H9 (cell line): Measurements from ENCODE around the gene DUSP28. TPM values are rescaled to one million over a fixed set of nuclear protein-coding genes. Genes with fewer than 3 reads are reported as not detected.
A peak's percentile ranks its signal among the peaks of the same experiment; 100 is the strongest.

ENCODE experiments used
- DNase-seq: peaks from one replicate; pipeline ENCODE4 v3.0.0-alpha.2; 2017
- H2AFZ ChIP-seq: one replicate; pipeline ENCODE4 v1.6.1; 2013; ENCODE audit warnings: mild to moderate bottlenecking, low read length, control low read depth, moderate library complexity
- H2AK5ac ChIP-seq: 2 replicates; pipeline ENCODE4 v1.6.1; 2013; ENCODE audit warnings: low read length, control low read depth, mixed read lengths; ENCODE audit not compliant: insufficient read length
- H2BK120ac ChIP-seq: one replicate; pipeline ENCODE4 v1.6.1; 2013; ENCODE audit warnings: low read depth, mild to moderate bottlenecking, low read length, control low read depth, inconsistent platforms; ENCODE audit not compliant: poor library complexity, severe bottlenecking
- H2BK12ac ChIP-seq: 2 replicates; pipeline ENCODE4 v1.6.1; 2013; ENCODE audit warnings: low read length, control low read depth, mixed read lengths, low read depth; ENCODE audit not compliant: insufficient read length
- H2BK15ac ChIP-seq: 2 replicates; pipeline ENCODE4 v1.6.1; 2013; ENCODE audit warnings: low read depth, low read length, control low read depth
- H2BK20ac ChIP-seq: one replicate; pipeline ENCODE4 v1.6.1; 2013; ENCODE audit warnings: low read depth, mild to moderate bottlenecking, low read length, control low read depth, inconsistent platforms; ENCODE audit not compliant: poor library complexity, severe bottlenecking
- H2BK5ac ChIP-seq: 2 replicates; pipeline ENCODE4 v1.6.1; 2013; ENCODE audit warnings: low read length, control low read depth, mixed read lengths; ENCODE audit not compliant: insufficient read length
- H3K14ac ChIP-seq: 2 replicates; pipeline ENCODE4 v1.6.1; 2013; ENCODE audit warnings: low read length, control low read depth; ENCODE audit not compliant: insufficient read depth
- H3K18ac ChIP-seq: 2 replicates; pipeline ENCODE4 v1.6.1; 2013; ENCODE audit warnings: low read depth, mild to moderate bottlenecking, mixed read lengths, low read length, control low read depth; ENCODE audit not compliant: insufficient read length
- H3K23ac ChIP-seq: 2 replicates; pipeline ENCODE4 v1.6.1; 2013; ENCODE audit warnings: low read length, control low read depth, mixed read lengths, low read depth; ENCODE audit not compliant: insufficient read length
- H3K23me2 ChIP-seq: 2 replicates; pipeline ENCODE4 v1.6.1; 2013; ENCODE audit warnings: low read depth, mild to moderate bottlenecking, mixed read lengths, low read length, control low read depth; ENCODE audit not compliant: insufficient read length, poor library complexity, severe bottlenecking
- H3K27ac ChIP-seq: 2 replicates; pipeline ENCODE4 v1.5.1; 2013; ENCODE audit warnings: low read length, control low read depth, mixed read lengths, low read depth; ENCODE audit not compliant: insufficient read length
- H3K27me3 ChIP-seq: 2 replicates; pipeline ENCODE4 v1.6.1; 2013; ENCODE audit warnings: low read length, control low read depth, inconsistent platforms; ENCODE audit not compliant: insufficient read depth
- H3K4ac ChIP-seq: 2 replicates; pipeline ENCODE4 v1.6.1; 2013; ENCODE audit warnings: low read depth, mild to moderate bottlenecking, control low read depth, inconsistent platforms, low read length, moderate library complexity
- H3K4me1 ChIP-seq: 2 replicates; pipeline ENCODE4 v1.6.1; 2013; ENCODE audit warnings: low read length, control low read depth, inconsistent platforms; ENCODE audit not compliant: insufficient read depth
- H3K4me2 ChIP-seq: 2 replicates; pipeline ENCODE4 v1.6.1; 2013; ENCODE audit warnings: low read length, control low read depth, mixed read lengths; ENCODE audit not compliant: insufficient read length, insufficient read depth
- H3K56ac ChIP-seq: 2 replicates; pipeline ENCODE4 v1.6.1; 2013; ENCODE audit warnings: low read depth, mild to moderate bottlenecking, mixed read lengths, low read length, control low read depth; ENCODE audit not compliant: insufficient read length
- H3K79me1 ChIP-seq: 2 replicates; pipeline ENCODE4 v1.6.1; 2013; ENCODE audit warnings: low read depth, mild to moderate bottlenecking, moderate library complexity, low read length, control low read depth, inconsistent platforms; ENCODE audit not compliant: insufficient read depth, poor library complexity, severe bottlenecking
- H3K79me2 ChIP-seq: 2 replicates; pipeline ENCODE4 v1.6.1; 2013; ENCODE audit warnings: low read length, control low read depth, inconsistent platforms; ENCODE audit not compliant: insufficient read depth
- H3K9ac ChIP-seq: 2 replicates; pipeline ENCODE4 v1.6.1; 2013; ENCODE audit warnings: low read length, control low read depth, mixed read lengths; ENCODE audit not compliant: insufficient read length; ENCODE audit errors: extremely low read depth
- H3K9me3 ChIP-seq: one replicate; pipeline ENCODE4 v1.6.1; 2013; ENCODE audit warnings: low read depth, low read length, inconsistent platforms; ENCODE audit not compliant: control insufficient read depth
- H3T11ph ChIP-seq: one replicate; pipeline ENCODE4 v1.6.1; 2013; ENCODE audit warnings: mild to moderate bottlenecking, low read length, control low read depth, inconsistent platforms
- H4K20me1 ChIP-seq: one replicate; pipeline ENCODE4 v1.6.1; 2013; ENCODE audit not compliant: control insufficient read depth, insufficient read length, insufficient read depth
- H4K5ac ChIP-seq: 2 replicates; pipeline ENCODE4 v1.6.1; 2013; ENCODE audit warnings: low read depth, mild to moderate bottlenecking, mixed read lengths, low read length, control low read depth; ENCODE audit not compliant: insufficient read length
- H4K8ac ChIP-seq: replicated peaks from 2 replicates; pipeline ENCODE4 v1.6.1; 2013; ENCODE audit warnings: low read length, control low read depth, mixed read lengths, low read depth; ENCODE audit not compliant: insufficient read length
- H4K91ac ChIP-seq: 2 replicates; pipeline ENCODE4 v1.6.1; 2013; ENCODE audit warnings: low read depth, mild to moderate bottlenecking, moderate library complexity, mixed read lengths, low read length, control low read depth; ENCODE audit not compliant: insufficient read length
- H3K27ac Mint-ChIP-seq, 3 experiments: 2 replicates in 2 of 3; 3 replicates in 1 of 3; pipeline ENCODE4 v1.8.0; 2020 to 2021; ENCODE audit warnings: mixed read lengths in 3 of 3, mild to moderate bottlenecking in 1 of 3, moderate library complexity in 1 of 3
- H3K27me3 Mint-ChIP-seq: 2 replicates; pipeline ENCODE4 v1.8.0; 2021; ENCODE audit warnings: low read depth, mild to moderate bottlenecking, moderate library complexity, mixed read lengths
- H3K36me3 Mint-ChIP-seq, 3 experiments: 2 replicates in 2 of 3; 3 replicates in 1 of 3; pipeline ENCODE4 v1.8.0; 2020 to 2021; ENCODE audit warnings: low read depth in 3 of 3, mixed read lengths in 3 of 3; ENCODE audit not compliant: insufficient read depth in 1 of 3
- H3K4me1 Mint-ChIP-seq, 2 experiments: 2 replicates each; pipeline ENCODE4 v1.8.0; 2020; ENCODE audit warnings: mixed read lengths in 2 of 2
- H3K4me3 Mint-ChIP-seq, 2 experiments: 2 replicates in 1 of 2; 3 replicates in 1 of 2; pipeline ENCODE4 v1.8.0; 2020 to 2021; ENCODE audit warnings: mild to moderate bottlenecking in 2 of 2, mixed read lengths in 2 of 2, moderate library complexity in 1 of 2
- H3K9me3 Mint-ChIP-seq, 2 experiments: 2 replicates in 1 of 2; 3 replicates in 1 of 2; pipeline ENCODE4 v1.8.0; 2020; ENCODE audit warnings: mild to moderate bottlenecking in 2 of 2, mixed read lengths in 2 of 2, moderate library complexity in 1 of 2
- WGBS: extraction: QIAGEN DNeasy Blood & Tissue Kit; methylation state at CpG from one replicate; pipeline ENCODE4 v1.1.7; 2013; ENCODE audit warnings: missing lambda C conversion rate, low lambda C conversion rate, mixed read lengths; ENCODE audit not compliant: insufficient read length; ENCODE audit errors: extremely low coverage; 5-methylcytosine and 5-hydroxymethylcytosine counted together
- total RNA-seq: library from RNA; stranded (reverse); gene quantifications from 2 replicates; pipeline ENCODE4 v1.2.1, GENCODE V29; 2021
- TF ChIP-seq, protein P1 (sequence below): fragments of 200-600 bp; sonication (generic); conservative IDR thresholded peaks from 3 replicates; pipeline ENCODE4 v1.8.0; 2021; ENCODE audit warnings: antibody characterized with exemption, mild to moderate bottlenecking

Gene DUSP28
- total RNA-seq, 1 experiment from 2014 or later, result 1.6 TPM

DNA sequence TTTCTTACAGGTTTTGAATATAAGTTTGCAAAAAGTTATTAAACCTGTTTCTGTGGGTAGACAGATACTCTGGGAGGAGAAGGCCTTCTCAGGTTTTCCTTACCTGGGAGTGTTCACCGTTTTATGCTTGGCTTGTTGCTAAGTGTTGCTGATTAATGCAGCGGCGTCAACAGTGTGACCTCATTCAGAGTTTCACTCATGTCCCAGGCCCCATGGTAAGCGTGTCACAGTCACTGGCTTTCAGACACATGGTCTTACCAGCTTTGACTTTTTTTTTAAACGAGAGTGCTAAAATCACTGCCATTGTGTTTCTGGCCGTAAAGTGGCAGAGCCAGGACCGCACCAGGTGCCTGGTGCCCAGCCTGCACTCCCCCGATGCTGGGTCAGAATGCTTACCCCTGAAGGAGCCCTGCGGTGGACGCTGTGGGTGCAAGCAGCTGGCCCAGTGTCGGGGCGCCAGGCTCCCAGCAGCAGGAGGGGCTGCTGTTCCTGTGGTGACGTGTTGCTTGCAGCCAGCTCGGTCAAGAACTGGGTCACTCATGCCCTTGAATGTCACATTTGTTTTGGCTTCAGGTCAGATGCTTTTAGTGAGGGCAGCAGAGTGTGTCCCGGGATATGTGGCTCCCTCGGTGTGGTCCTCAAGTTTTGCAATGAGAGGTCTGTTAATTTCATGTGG, 29.8 kb downstream of the DUSP28 start:
- H2BK12ac ChIP-seq, result no peak overlapping the region
- no peaks in the 10 kb centered on the region for H4K20me1 ChIP-seq
- no peak overlapping the region for H3K56ac ChIP-seq
- H3K4me1 Mint-ChIP-seq, result peaks cover 15 to 19% of the 10 kb centered on the region in 2 experiments
- peaks cover 5% of the 10 kb centered on the region for H3K79me1 ChIP-seq
- no peak overlapping the region for H2BK5ac ChIP-seq
- WGBS, result no CpG with 5 or more reads among the region's 16 CpGs
- H3K4me2 ChIP-seq, result no peak overlapping the region
- no peak overlapping the region for H4K5ac ChIP-seq
- H2AK5ac ChIP-seq, result no peak overlapping the region
- H2BK15ac ChIP-seq, result no peak overlapping the region
- H3K18ac ChIP-seq, result no peak overlapping the region
- no peak overlapping the region for H3K9ac ChIP-seq
- no peak overlapping the region for H3K4ac ChIP-seq
- no peak overlapping the region for H3T11ph ChIP-seq
- no peak overlapping the region for H2AFZ ChIP-seq
- no peak overlapping the region for H3K23ac ChIP-seq
- no peak overlapping the region for H2BK20ac ChIP-seq
- H3K4me1 ChIP-seq, result peaks cover 9% of the 10 kb centered on the region
- peaks cover 11 to 30% (median 12%) of the 10 kb centered on the region in 3 experiments for H3K36me3 Mint-ChIP-seq
- no peaks in the 10 kb centered on the region for H3K9me3 ChIP-seq
- peaks cover 14% of the 10 kb centered on the region for H3K23me2 ChIP-seq
- peaks cover 0 to 2% of the 10 kb centered on the region in 2 experiments; a peak in 1 of 5 replicates for H3K9me3 Mint-ChIP-seq
- H3K4me3 Mint-ChIP-seq, result no peak overlapping the region
- no peak overlapping the region for H4K91ac ChIP-seq
- H3K27ac ChIP-seq, result no peak overlapping the region
- peaks cover 11% of the 10 kb centered on the region; the same call in 1 of the 2 replicates for H3K79me2 ChIP-seq
- TF ChIP-seq, protein P1, sequence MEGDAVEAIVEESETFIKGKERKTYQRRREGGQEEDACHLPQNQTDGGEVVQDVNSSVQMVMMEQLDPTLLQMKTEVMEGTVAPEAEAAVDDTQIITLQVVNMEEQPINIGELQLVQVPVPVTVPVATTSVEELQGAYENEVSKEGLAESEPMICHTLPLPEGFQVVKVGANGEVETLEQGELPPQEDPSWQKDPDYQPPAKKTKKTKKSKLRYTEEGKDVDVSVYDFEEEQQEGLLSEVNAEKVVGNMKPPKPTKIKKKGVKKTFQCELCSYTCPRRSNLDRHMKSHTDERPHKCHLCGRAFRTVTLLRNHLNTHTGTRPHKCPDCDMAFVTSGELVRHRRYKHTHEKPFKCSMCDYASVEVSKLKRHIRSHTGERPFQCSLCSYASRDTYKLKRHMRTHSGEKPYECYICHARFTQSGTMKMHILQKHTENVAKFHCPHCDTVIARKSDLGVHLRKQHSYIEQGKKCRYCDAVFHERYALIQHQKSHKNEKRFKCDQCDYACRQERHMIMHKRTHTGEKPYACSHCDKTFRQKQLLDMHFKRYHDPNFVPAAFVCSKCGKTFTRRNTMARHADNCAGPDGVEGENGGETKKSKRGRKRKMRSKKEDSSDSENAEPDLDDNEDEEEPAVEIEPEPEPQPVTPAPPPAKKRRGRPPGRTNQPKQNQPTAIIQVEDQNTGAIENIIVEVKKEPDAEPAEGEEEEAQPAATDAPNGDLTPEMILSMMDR, result no peak
- DNase-seq, result no peak
- H3K14ac ChIP-seq, result no peak overlapping the region
- no peak overlapping the region for H4K8ac ChIP-seq
- no peaks in the 10 kb centered on the region for H3K27me3 ChIP-seq
- H3K27ac Mint-ChIP-seq, result peak overlapping the region in 1 of 3 experiments; percentile 44; a peak in 1 of 7 replicates
- H2BK120ac ChIP-seq, result no peak overlapping the region
- no peaks in the 10 kb centered on the region; the same call in 1 of the 2 replicates for H3K27me3 Mint-ChIP-seq
